ENCODE measurements around the gene SLC38A5. TPM values are rescaled to one million over a fixed set of nuclear protein-coding genes. Genes with fewer than 3 reads are reported as not detected.
A peak's percentile ranks its signal among the peaks of the same experiment; 100 is the strongest.

SLC38A5 gene
- polyA plus RNA-seq, 2 of the 4 experiments (the other 2 are of a cell fraction): 0.32 to 0.36 TPM

- H3K4me3 ChIP-seq: peak overlapping the region; percentile 89
- ATAC-seq: no peak
- 68% methylated on average over 4 of the region's 4 CpGs for WGBS (ENCODE audit: missing lambda C conversion rate)
- peak overlapping the region; percentile 84 for H3K4me2 ChIP-seq
- H3K4me1 ChIP-seq: peaks cover 15% of the 10 kb centered on the region
- POLR2A ChIA-PET: no interaction called here
- FAIRE-seq: no peak
- CTCF ChIA-PET: no interaction called here
- TF ChIP-seq HOXB5 (CRISPR knock-in tag; IDR thresholded peaks at IDR 0.05) (no peak), JUNB (IDR thresholded peaks at IDR 0.05) (no peak), ELK1 (IDR thresholded peaks at IDR 0.05; ENCODE audit: low read depth, low read length) (no peak), HOXB13 (CRISPR knock-in tag; IDR thresholded peaks at IDR 0.05; ENCODE audit: low read depth) (no peak)
- no peaks in the 10 kb centered on the region for H3K9me3 ChIP-seq
- DNase-seq (ENCODE audit: low read depth in 1 of 2, low spot score in 1 of 2): no peak
- H3K27ac ChIP-seq: peak overlapping the region; percentile 84 to 95
Measured at GRCh38 chrX:48476919-48477318, 6.9 kb upstream of the SLC38A5 start.

GRCh38 chrX:48475774-48476577, 5.9 kb upstream of the SLC38A5 start, which contains the start of gene FTSJ1:
FTSJ1 (plus strand) TSS chrX:48476199; CDS start chrX:48478048, 1,849 bp downstream.
- DNase-seq (ENCODE audit: low read depth in 1 of 2, low spot score in 1 of 2) (peak; percentile 84 to 90), FAIRE-seq (no peak), ATAC-seq (peak; percentile 92 to 95)
- TF ChIP-seq RFX5 (IDR thresholded peaks at IDR 0.05) (no peak), JUNB (IDR thresholded peaks at IDR 0.05) (no peak), PHF8 (IDR thresholded peaks at IDR 0.05; ENCODE audit: borderline replicate concordance, low read depth) (peak; percentile 67; the same call in 1 of the 2 replicates), BHLHE40 (IDR thresholded peaks at IDR 0.05; ENCODE audit: low read depth, low read length) (0 out of 2 replicates have a peak, but pooled peaks have one; percentile 30), MYC (IDR thresholded peaks at IDR 0.05; ENCODE audit: borderline replicate concordance, low read length) (0 out of 2 replicates have a peak, but pooled peaks have one; percentile 12), JUN (IDR thresholded peaks at IDR 0.05) (peak; percentile 47 to 53; a peak in 3 of 5 replicates), E2F6 (IDR thresholded peaks at IDR 0.05; ENCODE audit: borderline replicate concordance, low read depth) (peak; percentile 55; the same call in 1 of the 2 replicates), MAX (IDR thresholded peaks at IDR 0.05) (peak; percentile 89), ZSCAN20 (CRISPR knock-in tag; IDR thresholded peaks at IDR 0.05) (no peak), POLR2A (IDR thresholded peaks at IDR 0.05; ENCODE audit: low read length) (peak; percentile 57)
- 0% methylated on average over 30 of the region's 75 CpGs for WGBS (ENCODE audit: missing lambda C conversion rate)
- peaks cover 15% of the 10 kb centered on the region for H3K4me1 ChIP-seq
- peak within 1 kb of the TSS; percentile 89 for H3K4me3 ChIP-seq
- CTCF ChIA-PET: interaction anchor here (2.1 kb wide), 1 partner anchor 35 kb away, joined by 7 read pairs; no protein-coding TSS in a partner anchor
- H3K4me2 ChIP-seq: peak within 1 kb of the TSS; percentile 84
- POLR2A ChIA-PET: no interaction called here
- peak within 1 kb of the TSS; percentile 84 to 95 for H3K27ac ChIP-seq
- no peaks in the 10 kb centered on the region for H3K9me3 ChIP-seq

- no peak for FAIRE-seq
- CTCF ChIA-PET: interaction anchor here (1.3 to 2.1 kb wide), 2 partner anchors 35 to 38 kb away, joined by 3 to 7 read pairs; no protein-coding TSS in a partner anchor
- H3K9me3 ChIP-seq: no peaks in the 10 kb centered on the region
- peak overlapping the region; percentile 84 for H3K4me2 ChIP-seq
- peak in 1 of 2 experiments; percentile 45; a peak in 2 of 6 replicates for ATAC-seq
- POLR2A ChIA-PET: no interaction called here
- peak overlapping the region; percentile 84 to 95 for H3K27ac ChIP-seq
- peaks cover 15% of the 10 kb centered on the region for H3K4me1 ChIP-seq
- H3K4me3 ChIP-seq: peak overlapping the region; percentile 89
- no peak for DNase-seq (ENCODE audit: low read depth in 1 of 2, low spot score in 1 of 2)
- TF ChIP-seq RARB (CRISPR knock-in tag; IDR thresholded peaks at IDR 0.05) (no peak), MYC (IDR thresholded peaks at IDR 0.05; ENCODE audit: borderline replicate concordance, low read length) (0 out of 2 replicates have a peak, but pooled peaks have one; percentile 22), JUN (IDR thresholded peaks at IDR 0.05) (no peak), EHMT2 (IDR thresholded peaks at IDR 0.05; ENCODE audit: low read depth) (no peak)
- WGBS (ENCODE audit: missing lambda C conversion rate): 4% methylated on average over 3 of the region's 5 CpGs
Measured at GRCh38 chrX:48475296-48475695, 5.2 kb upstream of the SLC38A5 start.

GRCh38 chrX:48474581-48474980, 4.5 kb upstream of the SLC38A5 start:
- POLR2A ChIA-PET: no interaction called here
- DNase-seq (ENCODE audit: low read depth in 1 of 2, low spot score in 1 of 2): no peak
- no peak for ATAC-seq
- Histone ChIP-seq H3K4me1 (peaks cover 15% of the 10 kb centered on the region), H3K9me3 (no peaks in the 10 kb centered on the region), H3K27ac (peak overlapping the region; percentile 84 to 95), H3K4me3 (peak overlapping the region; percentile 89; the same call in 2 of the 3 replicates), H3K4me2 (peak overlapping the region; percentile 84)
- 87% methylated on average over 6 of the region's 6 CpGs for WGBS (ENCODE audit: missing lambda C conversion rate)
- CTCF ChIA-PET: interaction anchor here (0.5 to 2.1 kb wide), 11 partner anchors 15 to 391 kb away, joined by 3 to 7 read pairs (median 3); no protein-coding TSS in a partner anchor
- FAIRE-seq: no peak
- no peak for TF ChIP-seq BCL3 (IDR thresholded peaks at IDR 0.05)
- no peak for TF ChIP-seq REST (IDR thresholded peaks at IDR 0.05)
- no peak for TF ChIP-seq ATOH8 (CRISPR knock-in tag; IDR thresholded peaks at IDR 0.05; ENCODE audit: low read depth)
- no peak for TF ChIP-seq BHLHE40 (IDR thresholded peaks at IDR 0.05; ENCODE audit: low read depth, low read length)
- no peak for TF ChIP-seq ZC3H11A (IDR thresholded peaks at IDR 0.05)

Data from A549 (cell line).